Right renal cortex interstitium (tissue), 3 donors: ENCODE results near the gene RBM15. TPM values are rescaled to one million over a fixed set of nuclear protein-coding genes. Genes with fewer than 3 reads are reported as not detected.

ENCODE experiments used
- DNase-seq, 3 donors: peaks; one replicate each; pipeline ENCODE4 v3.0.0-alpha.2; 2013; ENCODE audit warnings: low read depth in 3 of 3, low spot score in 2 of 3
- polyA plus RNA-seq, 3 donors: library from polyadenylated mRNA; unstranded; fragments of 120-200 nt; gene quantifications; one replicate each; pipeline ENCODE4 v1.2.1, GENCODE V29; 2013; ENCODE audit not compliant: insufficient read length in 3 of 3

RBM15 gene
- polyA plus RNA-seq, 3 donors: 9.9 to 10.4 (median 10.4) TPM

GRCh38 chr1:110393691-110394492 lies 54.7 kb downstream of the RBM15 start:
- DNase-seq: no peak

GRCh38 chr1:110394493-110394820 lies 55.3 kb downstream of the RBM15 start:
- no peak for DNase-seq

Other genes with a start within 250 kb of the RBM15 start
- not detected for gene UBL4B, start 226.9 kb upstream of the RBM15 start, polyA plus RNA-seq
- under 1 TPM; 0.79 to 0.89 (median 0.83) TPM for gene SLC6A17, start 188.9 kb upstream of the RBM15 start, polyA plus RNA-seq
- gene KCNC4, start 129.1 kb upstream of the RBM15 start, polyA plus RNA-seq: 1 to 10 TPM; 4.0 to 4.4 (median 4.3) TPM
- 100 to 1,000 TPM in 2 of 3 donors, 10 to 100 TPM in 1; 84.0 to 108 (median 101) TPM for gene SLC16A4, start 51.6 kb downstream of the RBM15 start, polyA plus RNA-seq
- gene LAMTOR5, start 68.3 kb downstream of the RBM15 start, polyA plus RNA-seq: 100 to 1,000 TPM; 297 to 337 (median 312) TPM
- gene PROK1, start 111.8 kb downstream of the RBM15 start, polyA plus RNA-seq: under 1 TPM; 0.08 to 0.48 (median 0.19) TPM
- gene KCNA10, start 179.8 kb downstream of the RBM15 start, polyA plus RNA-seq: not detected